ENCODE results near the gene ICAM4. TPM values are rescaled to one million over a fixed set of nuclear protein-coding genes. Genes with fewer than 3 reads are reported as not detected.
"Not testable (repeated sequence)": the region's sequence is repeated elsewhere in the genome, so short reads cannot be mapped to it uniquely, and the experiment has no call there.

Gene ICAM4
- total RNA-seq: 0.15 TPM

DNA sequence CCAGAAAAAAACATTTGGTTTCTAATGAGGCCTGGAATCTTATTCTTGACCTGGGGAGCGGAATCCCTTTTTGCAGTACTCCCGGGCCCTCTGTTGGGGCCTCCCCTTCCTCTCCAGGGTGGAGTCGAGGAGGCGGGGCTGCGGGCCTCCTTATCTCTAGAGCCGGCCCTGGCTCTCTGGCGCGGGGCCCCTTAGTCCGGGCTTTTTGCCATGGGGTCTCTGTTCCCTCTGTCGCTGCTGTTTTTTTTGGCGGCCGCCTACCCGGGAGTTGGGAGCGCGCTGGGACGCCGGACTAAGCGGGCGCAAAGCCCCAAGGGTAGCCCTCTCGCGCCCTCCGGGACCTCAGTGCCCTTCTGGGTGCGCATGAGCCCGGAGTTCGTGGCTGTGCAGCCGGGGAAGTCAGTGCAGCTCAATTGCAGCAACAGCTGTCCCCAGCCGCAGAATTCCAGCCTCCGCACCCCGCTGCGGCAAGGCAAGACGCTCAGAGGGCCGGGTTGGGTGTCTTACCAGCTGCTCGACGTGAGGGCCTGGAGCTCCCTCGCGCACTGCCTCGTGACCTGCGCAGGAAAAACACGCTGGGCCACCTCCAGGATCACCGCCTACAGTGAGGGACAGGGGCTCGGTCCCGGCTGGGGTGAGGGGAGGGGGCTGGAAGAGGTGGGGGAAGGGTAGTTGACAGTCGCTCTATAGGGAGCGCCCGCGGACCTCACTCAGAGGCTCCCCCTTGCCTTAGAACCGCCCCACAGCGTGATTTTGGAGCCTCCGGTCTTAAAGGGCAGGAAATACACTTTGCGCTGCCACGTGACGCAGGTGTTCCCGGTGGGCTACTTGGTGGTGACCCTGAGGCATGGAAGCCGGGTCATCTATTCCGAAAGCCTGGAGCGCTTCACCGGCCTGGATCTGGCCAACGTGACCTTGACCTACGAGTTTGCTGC lies at the start of gene ICAM4:
Gene ICAM4, plus strand, starts transcription at position 153 of the 935 bp plus-strand sequence. Its CDS starts 58 bp downstream, at position 211.
- ATAC-seq (peak; percentile 56), DNase-seq (ENCODE audit: low spot score) (peak; percentile 71)

- ATAC-seq (peak; percentile 36), DNase-seq (ENCODE audit: low spot score) (no peak)
Observed at GRCh38 chr19:10237702-10238101, 49.1 kb upstream of the ICAM4 start.

- ATAC-seq (peak; percentile 71), DNase-seq (ENCODE audit: low spot score) (no peak)
Observed at GRCh38 chr19:10238172-10238783, 48.5 kb upstream of the ICAM4 start.

- DNase-seq (ENCODE audit: low spot score); ATAC-seq: not testable (repeated sequence)
Observed at GRCh38 chr19:10241826-10242449, 44.8 kb upstream of the ICAM4 start.

GRCh38 chr19:10243606-10244005 lies 43.1 kb upstream of the ICAM4 start:
- ATAC-seq: no peak

DNA sequence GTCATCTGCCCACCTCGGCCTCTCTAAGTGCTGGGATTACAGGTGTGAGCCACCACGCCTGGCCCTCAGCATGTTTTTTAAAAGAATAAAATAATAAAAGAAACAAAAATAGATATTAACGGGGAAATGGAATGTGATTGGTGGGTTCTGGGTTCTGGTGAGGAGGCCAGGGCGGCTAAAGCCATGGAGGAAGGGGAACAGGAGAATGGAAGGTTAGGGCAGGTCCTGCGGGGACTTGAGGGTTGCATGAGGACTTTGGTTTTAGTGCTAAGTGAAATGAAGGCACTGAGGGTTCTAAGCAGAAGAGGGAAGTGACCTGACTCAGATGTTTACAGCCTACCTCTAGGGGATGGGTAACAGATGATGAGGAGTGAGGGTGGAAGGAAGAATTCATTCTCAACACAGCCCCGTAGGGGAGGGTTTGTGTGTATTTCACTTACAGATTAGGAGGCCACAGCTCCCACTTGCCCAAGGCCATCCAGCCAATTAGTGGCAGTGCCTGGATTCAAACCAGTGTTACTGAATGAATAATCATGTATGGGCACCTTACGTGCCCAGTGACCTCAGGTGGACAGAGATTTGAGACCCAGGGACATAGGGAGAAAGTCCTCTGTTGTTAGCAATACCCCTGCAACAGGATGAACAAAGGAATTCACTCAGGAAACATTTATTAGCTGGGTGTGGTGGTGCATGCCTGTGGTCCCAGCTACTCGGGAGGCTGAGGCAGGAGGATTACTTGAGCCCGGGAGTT lies 41.4 kb upstream of the ICAM4 start:
- ATAC-seq: no peak
- DNase-seq (ENCODE audit: low spot score): no peak

More at GRCh38 chr19:10243606-10244005, 43.1 kb upstream of the ICAM4 start:
- DNase-seq (ENCODE audit: low spot score): no peak

DNA sequence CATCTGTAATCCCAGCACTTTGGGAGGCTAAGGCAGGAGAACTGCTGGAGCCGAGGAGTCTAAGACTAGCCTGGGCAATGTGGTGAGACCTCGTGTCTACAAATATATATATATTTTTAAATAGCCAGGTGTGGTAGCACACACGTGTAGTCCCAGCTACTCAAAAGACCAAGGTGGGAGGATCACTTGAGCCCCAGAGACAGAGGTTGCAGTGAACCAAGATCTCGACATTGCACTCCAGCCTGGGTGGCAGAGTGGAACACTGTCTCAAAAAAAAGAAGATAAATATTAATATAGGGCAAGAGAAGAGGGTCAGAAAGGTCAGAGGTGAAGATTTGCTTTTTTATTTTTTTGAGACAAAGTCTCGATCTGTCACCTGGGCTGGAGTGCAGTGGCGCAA lies 40.2 kb upstream of the ICAM4 start:
- ATAC-seq: no peak

GRCh38 chr19:10251792-10252694 lies 34.7 kb upstream of the ICAM4 start, which contains the start of gene MRPL4:
Gene MRPL4, plus strand, starts transcription at chr19:10252214. Its CDS starts 40 bp downstream, at chr19:10252254.
- ATAC-seq: peak; percentile 90

More for the DNA sequence above, 40.2 kb upstream of the ICAM4 start:
- no peak for DNase-seq (ENCODE audit: low spot score)

DNA sequence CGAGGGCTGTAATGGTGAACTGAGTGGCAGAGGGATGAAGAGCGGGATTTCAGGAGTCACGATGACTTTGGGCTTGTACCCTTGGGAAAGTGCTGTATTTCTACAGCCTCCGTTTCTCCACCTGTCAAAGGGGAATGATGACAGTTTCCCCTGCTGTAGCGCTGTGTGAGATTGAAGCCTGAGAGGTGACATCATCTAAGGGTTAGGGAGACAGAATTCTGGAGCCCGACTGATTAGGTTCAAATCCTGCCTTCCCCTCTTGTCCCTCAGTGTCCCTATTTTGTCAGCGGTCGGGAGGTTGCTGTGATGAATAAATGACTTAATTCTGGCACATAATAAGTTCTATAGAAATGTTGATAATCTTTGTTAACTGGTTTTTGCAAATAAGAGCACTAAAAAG lies 34.0 kb upstream of the ICAM4 start:
- DNase-seq (ENCODE audit: low spot score): no peak
- no peak for ATAC-seq

More at GRCh38 chr19:10251792-10252694, 34.7 kb upstream of the ICAM4 start, which contains the start of gene MRPL4:
- DNase-seq (ENCODE audit: low spot score): peak; percentile 97

DNA sequence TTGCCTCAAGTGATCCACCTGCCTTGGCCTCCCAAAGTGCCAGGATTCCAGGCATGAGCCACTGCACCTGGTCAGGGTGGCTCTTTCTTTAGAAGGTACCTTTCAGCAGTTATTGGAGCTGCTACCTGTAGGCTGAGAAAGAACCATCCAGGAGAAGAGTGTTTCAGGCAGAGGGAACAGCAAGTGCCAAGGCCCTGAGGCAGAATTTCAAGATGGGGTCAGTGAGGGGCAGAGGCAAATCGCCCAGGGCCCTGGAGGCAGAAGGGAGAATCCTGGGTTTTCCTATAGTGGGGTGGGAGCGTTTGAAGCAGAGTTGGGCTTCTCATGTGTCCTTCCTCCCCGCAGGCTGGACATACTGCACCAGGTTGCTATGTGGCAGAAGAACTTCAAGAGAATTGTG lies 32.5 kb upstream of the ICAM4 start:
- DNase-seq (ENCODE audit: low spot score): no peak
- ATAC-seq: no peak

DNA sequence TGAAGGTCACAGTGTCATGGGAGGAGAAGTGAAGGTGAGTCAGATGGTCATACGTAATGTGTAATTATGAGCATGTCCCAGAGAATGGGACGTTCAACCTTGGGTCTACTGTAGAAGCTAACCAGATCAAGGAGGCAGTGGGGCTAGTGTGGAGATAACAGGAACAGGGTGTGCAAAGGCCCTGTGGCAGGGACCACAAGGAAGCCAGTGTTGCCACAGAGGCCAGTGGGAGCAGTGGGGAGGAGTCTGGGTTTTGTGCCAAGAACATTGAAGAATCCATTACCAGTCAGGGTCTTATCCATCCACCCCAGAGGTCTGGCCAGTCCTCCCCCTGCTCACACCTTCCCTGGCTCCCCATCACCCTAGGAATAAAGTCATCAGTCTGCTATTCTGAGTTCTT lies 31.4 kb upstream of the ICAM4 start:
- no peak for ATAC-seq
- no peak for DNase-seq (ENCODE audit: low spot score)

DNA sequence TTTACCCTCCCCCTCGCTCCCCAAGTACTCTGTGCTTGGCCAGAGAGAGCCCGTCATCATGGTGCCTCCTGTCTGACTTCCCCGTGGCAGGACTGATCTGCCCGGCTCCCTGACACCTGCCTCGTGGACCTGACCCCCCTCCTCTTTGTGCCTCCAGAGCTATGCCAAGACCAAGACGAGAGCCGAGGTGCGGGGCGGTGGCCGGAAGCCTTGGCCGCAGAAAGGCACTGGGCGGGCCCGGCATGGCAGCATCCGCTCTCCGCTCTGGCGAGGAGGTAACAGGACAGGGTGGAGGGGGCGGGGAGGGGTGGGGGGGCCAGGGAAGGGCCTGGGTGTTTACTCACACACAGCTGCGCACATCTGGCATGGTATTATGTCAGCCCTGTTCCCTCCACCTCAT lies 30.2 kb upstream of the ICAM4 start:
- ATAC-seq (no peak), DNase-seq (ENCODE audit: low spot score) (no peak)

DNA sequence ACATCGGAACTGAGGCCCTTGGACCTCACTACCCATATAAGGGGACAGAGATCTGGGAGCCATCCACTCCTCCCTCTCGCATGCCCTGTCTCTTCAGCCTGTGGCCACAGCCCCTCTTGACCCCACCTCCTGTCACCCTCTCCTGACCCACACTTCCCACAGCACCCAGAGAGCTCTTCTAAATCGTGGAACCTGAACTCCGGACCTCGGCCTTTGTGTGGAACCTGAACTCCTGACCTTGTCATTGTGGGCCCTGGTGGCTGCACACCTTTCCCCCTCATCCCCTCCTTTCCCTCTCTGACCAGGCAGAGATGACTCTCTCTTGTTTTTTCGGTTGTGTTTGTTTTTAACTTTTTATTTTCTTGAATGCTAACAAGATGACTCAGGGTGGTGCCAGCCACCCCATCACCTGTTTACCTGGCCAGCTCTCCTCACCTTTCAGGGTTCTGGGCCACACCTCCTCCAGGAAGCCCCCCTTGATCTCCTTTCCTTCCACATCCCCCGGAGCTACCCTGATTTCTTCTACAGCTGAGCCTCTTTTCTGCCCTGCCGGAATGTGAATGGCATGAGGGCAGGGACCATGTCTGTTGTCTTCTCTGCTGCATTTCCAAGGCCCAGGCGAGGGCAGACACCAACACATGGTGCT lies 29.7 kb upstream of the ICAM4 start:
- no peak for DNase-seq (ENCODE audit: low spot score)
- no peak for ATAC-seq

GRCh38 chr19:10258080-10258710 lies 28.6 kb upstream of the ICAM4 start:
- no peak for DNase-seq (ENCODE audit: low spot score)
- ATAC-seq: no peak

GRCh38 chr19:10259162-10259905 lies 27.4 kb upstream of the ICAM4 start:
- DNase-seq (ENCODE audit: low spot score) (peak; percentile 76), ATAC-seq (peak; percentile 73)

GRCh38 chr19:10260141-10260584 lies 26.6 kb upstream of the ICAM4 start:
- no peak for DNase-seq (ENCODE audit: low spot score)

DNA sequence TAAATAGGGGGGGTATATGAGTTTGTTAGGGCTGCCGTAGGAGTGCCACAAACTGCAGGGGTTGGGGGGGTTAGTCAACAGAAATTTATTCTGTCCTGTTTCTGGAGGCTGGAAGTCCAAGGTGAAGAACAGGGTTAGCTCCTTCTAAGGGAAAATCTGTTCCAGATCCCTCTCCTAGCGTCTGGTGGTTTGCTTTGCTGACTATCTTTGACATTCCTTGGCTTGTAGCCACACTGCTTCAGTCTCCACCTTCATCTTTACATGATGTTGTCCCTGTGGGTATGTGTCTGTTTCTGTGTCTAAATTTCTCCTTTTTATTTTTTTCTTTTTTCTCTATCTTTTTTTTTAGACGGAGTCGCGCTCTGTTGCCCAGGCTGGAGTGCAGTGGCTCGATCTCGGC lies 24.0 kb upstream of the ICAM4 start:
- DNase-seq (ENCODE audit: low spot score): no peak

More at GRCh38 chr19:10260141-10260584, 26.6 kb upstream of the ICAM4 start:
- no peak for ATAC-seq

GRCh38 chr19:10266706-10267105 lies 20.0 kb upstream of the ICAM4 start:
- no peak for ATAC-seq
- DNase-seq (ENCODE audit: low spot score): no peak

More for the DNA sequence above, 24.0 kb upstream of the ICAM4 start:
- no peak for ATAC-seq
